IMR-90 (cell line): Measurements from ENCODE around the gene RDH16. TPM values are rescaled to one million over a fixed set of nuclear protein-coding genes. Genes with fewer than 3 reads are reported as not detected.
"Not testable (repeated sequence)": the region's sequence is repeated elsewhere in the genome, so short reads cannot be mapped to it uniquely, and the experiment has no call there.

Experiments
- ATAC-seq: fragments of 200-7000 bp; cut with Tn5 transposase; 2 replicates; pipeline ENCODE4 v1.9.1; 2020; ENCODE audit warnings: low read depth, mild to moderate bottlenecking, moderate library complexity
- BruUV-seq: library from RNA; stranded (reverse); fragments of 400-500 nt; replicated peaks from 2 replicates; lab custom pipeline; 2021; lab: Mats Ljungman, UMichigan
- CTCF ChIA-PET: fragments of 300-600 bp; formaldehyde crosslinking; extraction: SDS; loops from one replicate; lab custom pipeline; 2021; ENCODE audit warnings: antibody characterized with exemption; lab: Yijun Ruan, JAX
- POLR2A ChIA-PET: fragments of 300-600 bp; sonication (Branson Sonifier 250); formaldehyde crosslinking; loops from one replicate; lab custom pipeline; 2022; ENCODE audit warnings: antibody characterized with exemption; ENCODE audit not compliant: unreplicated experiment; lab: Charles Lee
- DNase-seq: peaks from one replicate; pipeline ENCODE4 v3.0.0; 2013
- H2AFZ ChIP-seq: replicated peaks from 2 replicates; pipeline ENCODE3; 2013; ENCODE audit warnings: low read length, mild to moderate bottlenecking; ENCODE audit not compliant: poor library complexity
- H2AK5ac ChIP-seq: 2 replicates; pipeline ENCODE4 v1.6.1; 2013; ENCODE audit warnings: low read depth, low read length, inconsistent platforms
- H2AK9ac ChIP-seq: replicated peaks from 2 replicates; pipeline ENCODE3; 2013; ENCODE audit warnings: mild to moderate bottlenecking, low read depth, low read length, moderate library complexity; ENCODE audit not compliant: poor library complexity
- H2BK120ac ChIP-seq: 2 replicates; pipeline ENCODE4 v1.6.1; 2013; ENCODE audit warnings: low read depth, low read length, inconsistent platforms
- H2BK15ac ChIP-seq: 3 replicates; pipeline ENCODE4 v1.6.1; 2013; ENCODE audit warnings: low read depth, low read length, inconsistent platforms
- H2BK20ac ChIP-seq: 2 replicates; pipeline ENCODE4 v1.6.1; 2013; ENCODE audit warnings: low read depth, mild to moderate bottlenecking, inconsistent platforms, low read length, moderate library complexity
- H2BK5ac ChIP-seq: 2 replicates; pipeline ENCODE4 v1.6.1; 2013; ENCODE audit warnings: mild to moderate bottlenecking, low read depth, low read length, inconsistent platforms; ENCODE audit not compliant: poor library complexity, severe bottlenecking
- H3K14ac ChIP-seq: replicated peaks from 2 replicates; pipeline ENCODE4 v1.6.1; 2013; ENCODE audit warnings: low read depth, low read length, inconsistent platforms
- H3K18ac ChIP-seq: 2 replicates; pipeline ENCODE4 v1.6.1; 2013; ENCODE audit warnings: low read depth, low read length, control low read depth
- H3K23ac ChIP-seq: 2 replicates; pipeline ENCODE4 v1.6.1; 2013; ENCODE audit warnings: low read depth, low read length, inconsistent platforms
- H3K27ac ChIP-seq: 2 replicates; pipeline ENCODE4 v1.5.1; 2013; ENCODE audit warnings: mild to moderate bottlenecking, control low read depth, low read length; ENCODE audit not compliant: insufficient read depth
- H3K27me3 ChIP-seq: 2 replicates; pipeline ENCODE4 v1.6.1; 2013; ENCODE audit warnings: low read length; ENCODE audit not compliant: control insufficient read depth, insufficient read depth
- H3K36me3 ChIP-seq: 2 replicates; pipeline ENCODE4 v1.6.1; 2013; ENCODE audit warnings: low read length, mixed read lengths; ENCODE audit not compliant: control insufficient read depth, insufficient read depth
- H3K4ac ChIP-seq: 2 replicates; pipeline ENCODE4 v1.6.1; 2013; ENCODE audit warnings: low read depth, low read length, inconsistent platforms
- H3K4me1 ChIP-seq: 2 replicates; pipeline ENCODE4 v1.6.1; 2013; ENCODE audit warnings: low read length, mixed read lengths; ENCODE audit not compliant: control insufficient read depth, insufficient read depth
- H3K4me2 ChIP-seq: 2 replicates; pipeline ENCODE4 v1.6.1; 2013; ENCODE audit warnings: low read depth, mild to moderate bottlenecking, control low read depth, low read length, moderate library complexity
- H3K4me3 ChIP-seq: 2 replicates; pipeline ENCODE4 v1.5.1; 2013; ENCODE audit warnings: low read depth, mild to moderate bottlenecking, control low read depth, low read length, moderate library complexity; ENCODE audit not compliant: insufficient read depth
- H3K56ac ChIP-seq: 2 replicates; pipeline ENCODE4 v1.6.1; 2013; ENCODE audit warnings: low read length, inconsistent platforms; ENCODE audit not compliant: insufficient read depth; ENCODE audit errors: extremely low read depth
- H3K79me1 ChIP-seq, 2 experiments: 2 replicates each; pipeline ENCODE4 v1.6.1; 2013; ENCODE audit warnings: low read length in 2 of 2, inconsistent platforms in 1 of 2, low read depth in 1 of 2
- H3K9ac ChIP-seq: 2 replicates; pipeline ENCODE4 v1.6.1; 2013; ENCODE audit warnings: low read depth, low read length, control low read depth
- H3K9me1 ChIP-seq: 2 replicates; pipeline ENCODE4 v1.6.1; 2013; ENCODE audit warnings: low read length, inconsistent platforms; ENCODE audit not compliant: insufficient read depth
- H3K9me3 ChIP-seq: 2 replicates; pipeline ENCODE4 v1.6.1; 2013; ENCODE audit warnings: low read length; ENCODE audit not compliant: control insufficient read depth, insufficient read depth
- H4K20me1 ChIP-seq: 2 replicates; pipeline ENCODE4 v1.6.1; 2013; ENCODE audit warnings: low read length, inconsistent platforms; ENCODE audit not compliant: insufficient read depth
- H4K5ac ChIP-seq: 2 replicates; pipeline ENCODE4 v1.6.1; 2013; ENCODE audit warnings: mild to moderate bottlenecking, low read depth, low read length, control low read depth
- H4K8ac ChIP-seq, 2 experiments: 2 replicates each; pipeline ENCODE4 v1.6.1; 2013; ENCODE audit warnings: low read depth in 2 of 2, low read length in 2 of 2, control low read depth in 1 of 2, inconsistent platforms in 1 of 2
- H4K91ac ChIP-seq: 2 replicates; pipeline ENCODE4 v1.6.1; 2013; ENCODE audit warnings: low read depth, low read length, inconsistent platforms; ENCODE audit not compliant: insufficient read depth
- WGBS, 2 experiments: methylation state at CpG; one replicate each; pipeline versions ENCODE4 v1.1.5 to v1.1.7; 2013; ENCODE audit warnings: missing lambda C conversion rate in 2 of 2; ENCODE audit not compliant: insufficient read length in 1 of 2; ENCODE audit errors: extremely low coverage in 2 of 2; 5-methylcytosine and 5-hydroxymethylcytosine counted together
- dilution Hi-C: fragments of 300-500 bp; cut with HindIII; formaldehyde crosslinking; loops from one replicate; pipeline ENCODE4 v1.14.3; 2018; ENCODE audit warnings: low sequenced_read_pairs; ENCODE audit not compliant: unreplicated experiment
- in situ Hi-C: fragments of 300-500 bp; cut with MboI; formaldehyde crosslinking; loops from 3 replicates; pipeline ENCODE4 v1.14.3; 2019; ENCODE audit warnings: low sequenced_read_pairs, inconsistent platforms, mixed read lengths
- intact Hi-C: fragments of 100-400 bp; cut with micrococcal nuclease; formaldehyde crosslinking; loops from 2 replicates; pipeline ENCODE4 v1.10.0; 2022
- polyA plus RNA-seq, 3 experiments: library from polyadenylated mRNA; depleted of rRNA; stranded (reverse); fragments of >200 nt; gene quantifications; 2 replicates each; pipeline ENCODE4 v1.2.3, GENCODE V29; 2012; ENCODE audit warnings: low replicate concordance in 1 of 3
- total RNA-seq: library from RNA; depleted of rRNA; stranded (reverse); fragments of >200 nt; gene quantifications from 2 replicates; pipeline ENCODE4 v1.2.3, GENCODE V29; 2012

The RDH16 gene
- total and polyA plus RNA-seq, 2 of the 4 experiments (the other 2 are of a cell fraction), result not detected

GRCh38 chr12:56982578-56983236 is 25.3 kb upstream of the RDH16 start:
- H4K8ac ChIP-seq, POLR2A ChIA-PET: not testable (repeated sequence)

More at GRCh38 chr12:56982578-56983236, 25.3 kb upstream of the RDH16 start:
- H3K4me3 ChIP-seq, H3K4me2 ChIP-seq, H2AK9ac ChIP-seq, H3K27me3 ChIP-seq, H2BK120ac ChIP-seq, H3K18ac ChIP-seq, H2BK5ac ChIP-seq, H3K9me3 ChIP-seq, DNase-seq, H3K79me1 ChIP-seq, H4K5ac ChIP-seq, BruUV-seq, intact Hi-C loops, H3K23ac ChIP-seq, H3K14ac ChIP-seq, H2BK20ac ChIP-seq, dilution Hi-C loops, H3K56ac ChIP-seq, ATAC-seq, H4K20me1 ChIP-seq, H3K4ac ChIP-seq, H3K9ac ChIP-seq, H2AFZ ChIP-seq, H2AK5ac ChIP-seq, CTCF ChIA-PET, H3K9me1 ChIP-seq, H3K4me1 ChIP-seq, H3K27ac ChIP-seq, H4K91ac ChIP-seq, H3K36me3 ChIP-seq, H2BK15ac ChIP-seq: not testable (repeated sequence)
- no CpG with 5 or more reads among the region's 3 CpGs for WGBS, 2 experiments
- in situ Hi-C loops, result loop anchor here (25.0 kb wide), 1 partner anchor 470 kb away; the partner anchor contains the start of gene RBMS2
